ENCODE data around the gene UNC5C. TPM values are rescaled to one million over a fixed set of nuclear protein-coding genes. Genes with fewer than 3 reads are reported as not detected.

Gene UNC5C
- total and polyA plus RNA-seq, 2 of the 8 experiments (the other 6 are each of a cell fraction or from before 2014, with no cell fraction given): 0.30 to 1.3 TPM

DNA sequence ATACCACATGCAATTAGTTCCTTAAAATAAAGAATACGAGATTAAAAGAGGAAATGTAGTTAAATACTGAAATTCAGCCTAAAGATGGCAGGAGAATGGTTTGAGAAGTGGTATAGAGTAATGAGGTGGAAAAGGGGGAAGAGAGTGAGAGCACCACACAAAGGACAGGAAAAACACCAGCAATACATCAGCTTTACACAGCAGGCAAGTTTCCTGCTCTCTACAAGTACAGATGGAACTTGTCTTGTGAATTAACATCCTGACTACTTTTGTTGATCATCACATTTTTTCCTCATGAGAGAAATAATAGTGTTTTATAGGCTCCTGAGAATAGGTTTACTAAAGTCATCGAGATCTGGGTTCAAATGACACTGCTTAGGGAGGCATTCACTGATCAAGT, 2.9 kb upstream of the UNC5C start:
- Histone ChIP-seq H3K9me3 (ENCODE audit: insufficient read depth in 2 of 2, low read depth in 1 of 2, low read length in 1 of 2) (no peaks in the 10 kb centered on the region), H4K91ac (replicated peaks; ENCODE audit: insufficient read length, low read length) (no peak overlapping the region), H2BK12ac (ENCODE audit: low read depth, low read length) (no peak overlapping the region), H3K23ac (ENCODE audit: insufficient read length) (no peak overlapping the region), H3K27me3 (replicated peaks in 1 of 4; ENCODE audit: control insufficient read depth in 3 of 4, extremely low read depth in 1 of 4, insufficient read depth in 3 of 4, low read length in 3 of 4) (peaks cover 7 to 42% (median 28%) of the 10 kb centered on the region in 4 experiments; a peak in 6 of 7 replicates), H3K18ac (ENCODE audit: extremely low read depth, low read length) (no peak overlapping the region), H3K4me1 (replicated peaks in 1 of 4; ENCODE audit: control insufficient read depth in 3 of 4, insufficient read depth in 4 of 4, low read length in 3 of 4) (peaks cover 1 to 7% (median 3%) of the 10 kb centered on the region in 4 experiments; a peak in 5 of 7 replicates), H3K4ac (replicated peaks; ENCODE audit: insufficient read length, low read depth, low read length) (no peak overlapping the region), H2BK120ac (replicated peaks; ENCODE audit: low read depth, low read length) (no peak overlapping the region), H3K23me2 (ENCODE audit: low read depth, low read length) (peaks cover 24% of the 10 kb centered on the region), H2AK5ac (ENCODE audit: low read depth, low read length) (no peak overlapping the region), H3K79me1 (ENCODE audit: low read depth, low read length) (no peaks in the 10 kb centered on the region), H4K5ac (ENCODE audit: insufficient read length, low read depth, low read length) (no peak overlapping the region), H4K8ac (ENCODE audit: extremely low read depth, insufficient read depth, low read length) (no peak overlapping the region), H3K79me2 (ENCODE audit: control insufficient read depth in 1 of 2, insufficient read depth in 2 of 2, low read length in 2 of 2) (no peaks in the 10 kb centered on the region), H3K56ac (replicated peaks; ENCODE audit: insufficient read length, low read depth, low read length) (no peak overlapping the region), H4K20me1 (replicated peaks in 1 of 2; ENCODE audit: control insufficient read depth in 1 of 2, insufficient read depth in 2 of 2, low read length in 2 of 2) (no peaks in the 10 kb centered on the region), H3K9ac (replicated peaks in 1 of 4; ENCODE audit: extremely low read depth in 1 of 4, low read depth in 3 of 4, low read length in 3 of 4) (no peak overlapping the region), H2BK15ac (ENCODE audit: low read length) (no peak overlapping the region), H2AFZ (ENCODE audit: low read length) (no peak overlapping the region), H2BK20ac (ENCODE audit: low read length) (no peak overlapping the region), H2BK5ac (ENCODE audit: low read depth, low read length) (no peak overlapping the region), H3K4me3 (ENCODE audit: extremely low read depth in 1 of 4, insufficient read depth in 2 of 4, low read depth in 3 of 4, low read length in 4 of 4) (no peak overlapping the region), H3K27ac (ENCODE audit: low read depth, low read length) (no peak overlapping the region), H3K4me2 (ENCODE audit: insufficient read depth in 1 of 2, low read depth in 2 of 2, low read length in 2 of 2) (no peak overlapping the region), H3K36me3 (ENCODE audit: control insufficient read depth in 2 of 4, insufficient read depth in 4 of 4, low read length in 3 of 4) (no peaks in the 10 kb centered on the region), H3K14ac (ENCODE audit: insufficient read length) (no peak overlapping the region)
- ChIA-PET CTCF (ENCODE audit: partially characterized antibody) (interaction anchor here (0.6 to 1.2 kb wide), 2 partner anchors 85 to 1071 kb away, joined by 3 to 7 read pairs; no protein-coding TSS in a partner anchor), POLR2A (ENCODE audit: partially characterized antibody) (no interaction called here)
- DNase-seq (ENCODE audit: low read depth in 1 of 2, low spot score in 2 of 2) (no peak), FAIRE-seq (no peak)
- 77% methylated on average over 2 of the region's 2 CpGs; no CpG with 5 or more reads in 1 of the 2 experiments for WGBS, 2 experiments (ENCODE audit: extremely low coverage in 1 of 2, insufficient coverage in 1 of 2, insufficient read length in 1 of 2, insufficient replicate concordance in 2 of 2, low coverage in 1 of 2, low lambda C conversion rate in 2 of 2, missing lambda C conversion rate in 1 of 2)
